Measurements from ENCODE around the gene SOS1.
"Not testable (repeated sequence)": the region's sequence is repeated elsewhere in the genome, so short reads cannot be mapped to it uniquely, and the experiment has no call there.

Gene SOS1

DNA sequence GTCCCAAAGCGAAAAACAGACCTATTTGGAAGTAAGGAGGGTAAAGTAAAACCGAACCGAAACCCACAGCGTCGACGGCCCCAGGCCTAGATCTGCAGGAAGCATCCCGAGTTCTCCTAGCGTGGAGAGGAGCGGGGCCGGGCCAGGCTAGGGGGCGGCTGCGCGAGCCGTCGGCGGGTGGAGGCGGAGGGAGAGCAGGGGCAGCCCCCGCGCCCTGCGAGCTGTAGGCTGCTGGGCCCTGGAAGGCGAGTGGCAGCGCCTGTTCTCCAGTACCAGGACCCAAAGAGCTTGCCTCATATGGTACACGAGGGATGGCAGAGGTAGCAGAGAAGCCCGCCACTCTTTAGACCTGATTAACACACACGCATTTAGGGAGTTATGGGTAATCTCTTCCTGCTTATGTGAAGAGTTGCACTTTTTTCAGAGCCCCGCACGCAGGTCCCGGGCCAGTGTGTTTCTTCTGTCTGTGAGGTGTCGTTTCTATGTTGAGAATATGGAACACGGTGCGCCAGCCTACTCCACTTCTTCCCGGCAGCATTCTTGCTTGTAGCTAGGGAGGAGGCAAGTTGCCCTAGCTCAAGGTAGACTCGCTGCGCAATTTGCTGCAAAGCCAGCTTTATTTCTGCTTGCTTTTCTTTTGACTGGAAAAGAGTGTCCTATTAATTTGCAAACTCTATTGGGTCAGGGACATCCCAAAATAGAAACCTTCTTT is 160.1 kb downstream of the SOS1 start:
- no peak for DNase-seq

DNA sequence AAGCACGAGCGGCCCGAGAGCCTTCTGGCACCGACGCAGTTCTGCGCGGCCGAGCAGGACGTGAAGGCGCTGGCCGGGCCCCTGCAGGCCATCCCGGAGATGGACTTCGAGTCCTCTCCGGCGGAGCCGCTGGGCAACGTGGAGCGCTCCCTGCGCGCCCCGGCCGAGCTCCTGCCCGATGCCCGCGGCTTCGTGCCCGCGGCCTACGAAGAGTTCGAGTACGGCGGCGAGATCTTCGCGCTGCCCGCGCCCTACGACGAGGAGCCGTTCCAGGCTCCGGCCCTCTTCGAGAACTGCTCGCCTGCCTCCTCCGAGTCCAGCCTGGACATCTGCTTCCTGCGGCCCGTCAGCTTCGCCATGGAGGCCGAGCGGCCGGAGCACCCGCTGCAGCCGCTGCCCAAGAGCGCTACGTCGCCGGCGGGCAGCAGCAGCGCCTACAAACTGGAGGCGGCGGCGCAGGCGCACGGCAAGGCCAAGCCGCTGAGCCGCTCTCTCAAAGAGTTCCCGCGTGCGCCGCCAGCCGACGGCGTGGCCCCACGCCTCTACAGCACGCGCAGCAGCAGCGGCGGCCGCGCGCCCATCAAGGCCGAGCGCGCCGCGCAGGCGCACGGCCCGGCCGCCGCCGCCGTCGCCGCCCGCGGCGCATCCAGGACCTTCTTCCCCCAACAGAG is 160.8 kb downstream of the SOS1 start:
- DNase-seq: no peak

DNA sequence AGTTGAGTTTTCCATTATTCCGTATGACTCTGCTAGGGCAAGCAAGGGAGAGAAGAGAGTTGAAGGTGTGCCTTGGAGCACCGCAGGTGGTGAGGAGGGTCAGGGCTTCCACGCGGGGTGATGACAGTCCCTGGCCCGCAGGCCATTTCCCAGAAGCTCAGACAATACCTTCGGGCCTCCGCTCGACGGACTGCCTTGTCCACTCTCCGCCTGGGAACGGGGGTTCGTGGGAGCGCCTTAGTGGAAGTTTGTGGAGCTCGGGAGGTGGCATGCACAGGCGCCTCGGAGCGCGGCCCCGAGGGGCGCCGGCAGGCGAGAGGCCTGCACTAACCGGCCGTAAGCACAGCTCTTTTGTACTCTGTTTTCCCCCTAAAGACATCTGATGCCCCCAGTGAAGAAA is 161.4 kb downstream of the SOS1 start:
- DNase-seq: no peak

DNA sequence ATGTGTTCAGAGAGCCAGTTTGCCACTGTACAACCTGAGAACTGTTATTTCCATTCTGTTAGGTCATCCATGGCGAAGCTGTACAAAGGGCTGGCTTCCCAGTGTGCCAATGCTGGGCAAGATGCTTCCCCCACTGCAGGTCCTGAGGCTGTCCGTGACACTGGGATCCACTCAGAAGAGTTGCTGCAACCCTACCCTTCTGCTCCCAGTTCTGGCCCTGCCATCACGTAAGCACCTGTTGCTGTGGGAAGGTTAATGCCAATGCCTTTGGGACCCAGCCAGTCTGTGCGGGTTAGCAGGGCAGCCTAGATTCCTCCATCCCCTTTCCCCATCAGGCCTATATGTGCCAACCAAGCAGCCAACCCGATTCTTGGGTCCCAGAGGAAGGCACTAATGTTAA is 162.9 kb downstream of the SOS1 start:
- no peak for DNase-seq

DNA sequence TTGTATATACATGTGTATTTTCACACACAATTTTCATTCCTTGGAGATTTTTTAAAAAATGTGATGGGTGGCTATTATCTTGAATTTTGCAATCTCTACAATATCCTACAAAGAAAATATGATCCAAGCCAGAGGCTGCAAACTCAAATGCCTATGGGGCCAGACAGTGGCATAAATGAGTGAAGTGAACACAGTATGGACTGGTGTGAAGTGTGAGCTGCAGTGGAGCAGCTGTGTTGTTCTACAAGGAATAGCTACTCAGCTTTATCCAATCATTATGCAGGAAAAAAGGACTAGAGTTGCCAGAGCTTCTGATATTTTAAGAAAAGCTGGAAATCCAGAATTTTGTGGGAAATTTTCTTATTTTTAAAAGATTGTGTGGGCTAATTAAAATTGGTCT is 169.1 kb downstream of the SOS1 start:
- DNase-seq: no peak

DNA sequence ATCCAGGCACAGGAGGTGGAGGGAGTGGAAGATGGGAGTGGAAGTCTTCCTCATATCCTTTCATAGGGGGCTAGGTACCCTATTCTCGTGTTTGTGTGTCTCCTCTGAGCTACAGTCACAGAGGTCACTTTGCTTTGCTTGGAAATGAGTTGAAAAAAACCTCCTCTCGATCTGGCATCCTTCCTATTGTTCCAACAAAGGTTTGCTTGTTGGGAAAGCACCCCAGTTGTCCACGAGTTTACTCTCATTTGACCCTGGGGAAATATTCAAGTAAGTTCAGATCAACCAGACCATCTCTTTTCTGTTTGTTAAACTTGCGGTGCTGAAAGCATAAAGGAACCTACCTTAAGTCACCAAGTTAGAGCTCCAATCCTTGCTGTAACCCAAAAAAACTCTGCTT is 171.9 kb downstream of the SOS1 start:
- no peak for DNase-seq

DNA sequence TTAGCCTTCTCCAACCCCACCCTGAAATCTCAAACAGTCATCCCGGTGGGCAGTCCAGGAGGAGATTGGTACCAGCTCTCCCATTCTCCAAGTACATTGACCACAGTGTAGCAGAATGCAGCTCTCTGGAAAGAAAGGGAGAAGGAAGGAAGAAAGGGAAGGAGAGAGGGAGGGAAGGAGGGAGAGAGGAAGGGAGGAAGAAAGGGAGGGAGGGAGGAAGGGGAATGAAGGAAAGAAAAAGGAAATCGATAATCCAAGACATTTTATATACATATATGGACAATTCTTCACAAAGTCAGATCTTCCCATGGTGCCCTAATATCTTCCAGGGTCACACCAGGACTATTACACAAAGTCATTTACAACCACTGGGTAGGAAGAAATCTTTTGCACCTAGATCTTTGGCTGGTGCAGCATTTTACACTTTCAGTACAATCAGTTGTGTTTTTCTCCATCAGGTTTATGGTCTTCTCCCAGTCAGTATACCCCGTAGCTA is 172.4 kb downstream of the SOS1 start:
- DNase-seq: no peak

DNA sequence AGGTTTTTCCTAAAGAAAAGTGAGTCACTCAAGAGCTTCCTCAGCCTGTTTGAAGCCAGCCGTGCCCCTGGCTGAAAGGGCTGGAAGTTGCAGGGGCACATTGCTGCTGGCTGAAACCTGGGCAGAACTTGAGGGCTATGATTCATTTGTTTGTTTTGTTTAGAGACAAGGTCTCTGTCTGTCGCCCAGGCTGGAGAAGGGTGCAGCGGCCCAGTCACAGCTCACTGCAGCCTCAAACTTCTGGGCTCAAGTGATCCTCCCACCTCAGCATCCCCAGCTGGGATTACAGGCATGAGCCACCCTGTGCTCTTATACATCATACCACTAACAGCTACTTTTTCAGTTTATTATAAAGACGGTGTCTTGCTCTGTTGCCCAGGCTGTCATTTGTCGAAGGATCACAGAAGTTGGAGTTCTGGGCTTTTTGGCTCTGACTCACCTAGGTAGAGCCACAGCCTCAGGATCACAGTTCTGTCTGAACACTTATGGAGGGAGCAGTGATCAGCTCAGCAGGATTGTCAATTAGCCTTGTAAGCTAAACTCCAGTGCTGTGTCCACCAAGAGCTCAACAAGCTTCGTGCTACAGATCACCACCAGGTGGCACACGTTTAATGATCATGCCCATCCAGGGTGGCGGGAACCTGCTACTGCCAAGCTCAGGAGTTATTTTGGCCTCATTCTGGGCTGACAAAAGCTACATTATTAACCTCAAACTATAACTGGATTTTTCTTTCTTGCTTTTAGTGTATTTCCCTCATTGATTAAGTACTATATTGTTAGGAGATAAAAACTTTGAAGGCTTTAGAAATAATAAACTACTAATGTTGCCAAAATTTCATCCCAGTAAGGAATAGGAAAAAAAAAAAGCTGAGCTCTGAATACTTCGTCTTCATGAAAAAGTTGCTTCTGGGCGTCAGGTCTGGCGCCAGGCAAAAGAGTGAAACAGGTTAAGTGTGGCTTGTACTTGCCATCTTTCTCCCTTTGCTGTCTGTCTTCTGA is 173.3 kb downstream of the SOS1 start:
- DNase-seq: peak; percentile 38

DNA sequence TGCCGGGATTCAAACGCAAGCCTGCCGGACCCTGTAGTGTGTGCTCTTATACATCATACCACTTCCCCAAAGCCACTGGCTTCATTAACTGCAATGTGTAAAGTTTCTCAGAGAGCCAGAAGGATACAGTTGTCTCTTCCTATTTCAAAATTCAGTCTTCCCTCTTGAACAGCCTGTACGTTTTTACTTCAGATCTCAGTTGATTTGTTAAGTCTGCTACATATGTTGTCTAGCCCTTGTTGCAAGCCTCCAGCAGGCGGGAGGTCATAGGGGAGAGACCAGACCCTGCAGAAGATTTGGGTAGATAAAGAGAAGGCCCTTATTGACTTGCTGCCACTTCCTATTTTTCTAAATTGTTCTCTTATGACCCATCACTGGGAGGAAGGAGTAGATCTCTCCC is 174.9 kb downstream of the SOS1 start:
- no peak for DNase-seq

DNA sequence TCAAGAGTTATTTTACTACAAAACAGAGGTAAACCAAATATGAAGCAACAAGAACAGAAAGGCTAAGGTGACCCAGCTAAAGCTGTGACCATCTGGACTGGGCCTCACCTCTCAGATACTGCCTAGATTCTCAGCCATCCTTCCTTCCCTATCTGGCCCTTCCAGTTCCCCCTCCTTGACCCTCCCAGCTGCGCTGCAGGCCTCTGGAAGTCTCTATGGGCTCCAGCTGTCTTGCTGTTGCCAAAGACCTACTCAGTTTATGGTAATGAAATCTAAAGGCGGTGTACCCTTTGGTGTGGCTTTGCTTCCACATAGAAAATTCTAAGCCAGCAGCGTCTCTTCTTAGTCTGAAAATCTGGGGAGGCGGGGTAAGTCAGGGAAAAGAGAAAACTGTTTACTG is 175.5 kb downstream of the SOS1 start:
- no peak for DNase-seq

DNA sequence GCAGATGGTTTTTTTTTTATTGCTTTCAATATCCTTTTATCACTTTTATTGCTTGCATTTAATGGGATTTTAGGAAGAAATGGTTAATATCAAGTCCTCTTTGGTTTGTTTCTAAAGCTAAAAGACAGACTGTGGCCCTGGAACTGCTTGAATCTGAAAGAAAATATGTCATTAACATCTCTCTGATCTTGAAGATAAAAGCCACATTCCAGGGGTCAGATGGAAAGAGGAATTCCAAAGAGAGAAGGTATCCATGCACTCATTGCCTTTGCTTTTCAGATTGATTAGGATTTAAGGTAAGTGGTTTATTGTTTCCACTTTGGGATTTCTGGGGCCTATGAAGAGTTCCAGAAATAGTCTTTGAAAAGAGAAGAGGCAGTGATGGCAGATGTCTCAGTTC is 177.1 kb downstream of the SOS1 start:
- DNase-seq: no peak

DNA sequence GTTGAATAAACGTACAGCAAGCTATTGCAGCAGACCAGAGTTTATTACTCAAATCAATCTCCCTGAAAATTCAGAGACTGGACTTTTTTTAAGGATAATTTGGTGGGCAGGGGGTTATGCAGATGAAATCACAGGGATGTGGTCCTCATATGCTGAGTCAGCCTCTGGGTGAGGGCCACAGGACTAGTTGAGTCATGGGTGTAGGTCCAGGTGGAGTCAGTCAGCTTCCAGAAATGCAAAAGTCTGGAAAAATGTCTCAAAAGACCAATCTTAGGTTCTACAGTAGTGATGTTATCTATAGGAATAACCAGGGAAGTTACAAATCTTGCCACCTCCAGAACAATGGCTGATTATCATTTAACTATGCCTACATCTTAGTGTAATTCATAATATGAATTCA is 180.1 kb downstream of the SOS1 start:
- DNase-seq: no peak

DNA sequence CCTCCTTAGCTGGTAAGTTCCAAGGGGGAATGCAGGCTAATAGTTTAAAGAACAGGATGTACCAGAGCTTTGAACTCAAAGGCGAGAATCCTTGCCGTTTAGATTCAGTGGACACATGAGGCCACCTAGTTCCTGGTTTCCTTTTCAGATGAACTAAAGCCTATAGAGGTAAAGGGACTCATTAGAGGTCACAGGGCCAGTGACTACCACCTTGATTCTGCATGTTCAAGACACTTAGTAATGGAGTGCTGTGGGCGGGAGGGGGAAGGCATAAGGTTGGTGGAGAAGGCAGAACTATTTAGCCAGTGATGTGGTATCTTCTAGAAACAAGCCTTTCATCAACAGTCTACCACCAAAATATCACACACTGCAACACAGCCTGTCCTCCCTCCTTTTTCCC is 183.3 kb downstream of the SOS1 start:
- no peak for DNase-seq

DNA sequence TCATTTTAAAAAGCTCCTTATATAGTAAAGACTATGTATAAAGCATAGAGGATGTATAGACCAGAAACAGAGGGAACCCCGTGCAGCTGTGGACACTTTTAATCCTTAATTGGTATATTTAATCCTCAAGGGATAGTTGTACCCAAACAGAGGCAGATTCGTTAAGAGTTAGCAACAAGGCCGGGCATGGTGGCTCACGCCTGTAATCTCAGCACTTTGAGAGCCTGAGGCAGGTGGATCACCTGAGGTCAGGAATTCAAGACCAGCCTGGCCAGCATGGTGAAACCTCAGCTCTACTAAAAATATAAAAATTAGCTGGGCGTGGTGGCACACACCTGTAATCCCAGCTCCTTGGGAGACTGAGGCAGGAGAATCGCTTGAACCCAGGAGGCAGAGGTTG is 184.3 kb downstream of the SOS1 start:
- DNase-seq: not testable (repeated sequence)

DNA sequence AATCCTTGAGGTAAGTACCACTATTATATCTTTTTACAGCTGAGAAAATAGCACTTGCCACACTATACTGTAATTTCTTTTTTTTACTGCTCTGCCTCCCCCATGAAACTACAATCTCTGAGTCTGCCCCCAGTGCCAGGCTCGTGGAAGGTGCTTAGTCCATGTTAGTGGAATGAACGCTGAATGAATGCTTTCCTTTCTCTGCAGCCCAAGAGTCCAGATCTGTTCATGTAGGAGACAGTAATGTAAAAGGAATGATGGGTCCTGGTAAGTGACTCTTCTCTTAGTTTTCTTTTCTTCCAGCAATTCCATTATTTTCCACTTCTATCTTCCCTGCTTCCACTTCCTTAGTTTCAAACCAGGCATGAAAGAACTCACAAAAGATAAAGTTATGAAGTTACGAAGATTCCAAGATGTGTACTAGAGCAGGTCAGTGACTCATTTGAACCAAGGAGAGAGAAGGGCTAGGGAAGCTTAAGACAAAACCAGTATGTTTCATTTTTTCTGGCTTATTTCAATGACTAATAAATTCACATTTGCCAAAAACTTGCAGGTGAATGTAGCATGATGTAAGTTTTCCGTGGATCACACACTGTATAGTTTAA is 185.2 kb downstream of the SOS1 start:
- DNase-seq: no peak

DNA sequence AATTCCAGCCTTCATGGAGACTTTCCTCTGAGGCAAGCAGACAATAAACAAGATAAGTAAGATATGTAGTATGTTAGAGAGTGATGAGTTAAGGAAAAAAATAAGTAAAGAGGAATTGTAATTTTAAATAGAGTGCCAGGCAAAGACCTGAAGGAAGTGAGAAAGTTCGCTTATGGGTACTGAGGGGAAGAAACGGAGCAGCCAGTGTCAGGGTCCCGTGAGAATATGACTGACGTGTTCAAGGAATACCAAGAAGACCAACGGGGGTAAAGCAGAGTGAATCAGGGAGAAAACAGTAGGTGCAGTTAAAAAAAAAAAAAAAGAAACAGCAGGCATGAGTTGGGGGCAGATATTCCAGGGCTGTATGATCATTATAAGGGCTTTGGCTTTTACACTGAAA is 186.1 kb downstream of the SOS1 start:
- no peak for DNase-seq

DNA sequence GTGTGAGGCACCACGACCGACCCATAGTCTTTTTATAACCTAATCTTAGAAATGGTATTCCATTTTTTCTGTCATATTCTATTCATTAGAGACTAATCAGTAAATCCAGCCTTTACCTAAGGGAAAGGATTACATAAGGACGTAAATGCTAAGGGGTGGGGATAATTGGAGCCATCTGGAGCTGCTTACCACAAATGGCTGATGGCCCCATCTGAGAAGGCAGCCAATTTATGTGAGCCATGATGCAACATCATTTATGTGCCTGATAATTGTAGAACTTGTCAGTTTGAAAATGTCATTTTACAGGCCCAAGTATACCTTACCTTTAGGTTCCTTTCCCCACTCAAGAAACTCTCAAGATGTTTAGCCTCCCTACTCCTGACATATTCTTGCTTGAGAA is 187.2 kb downstream of the SOS1 start:
- no peak for DNase-seq

DNA sequence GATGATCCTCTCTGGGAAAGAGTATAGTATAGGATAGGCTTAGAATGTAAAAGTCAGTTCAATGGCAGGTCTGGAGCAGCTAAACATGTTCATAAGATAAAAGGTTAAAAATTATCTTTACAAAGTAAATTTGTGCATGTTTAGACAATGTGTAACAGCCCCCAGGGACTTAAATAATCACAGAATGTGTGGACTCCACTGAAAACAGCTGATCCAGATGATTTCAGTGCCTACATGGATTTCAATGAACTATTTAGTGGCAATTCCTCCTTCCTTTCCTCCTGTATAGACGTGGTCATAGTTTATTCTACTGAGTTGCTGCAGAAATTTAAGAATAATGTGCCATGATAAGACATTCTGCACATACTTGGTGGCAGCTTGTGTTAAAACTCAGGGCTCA is 188.3 kb downstream of the SOS1 start:
- DNase-seq: no peak

Data from NCI-H2029 (cell line).